K562 treated with DMSO at 1 percent for 48 hours (cell line): ENCODE data around the gene TMOD2. TPM values are rescaled to one million over a fixed set of nuclear protein-coding genes. Genes with fewer than 3 reads are reported as not detected.

Source experiments
- total RNA-seq: library from RNA; unstranded; fragments of 300-600 nt; gene quantifications from 2 replicates; pipeline ENCODE4 v1.2.3, GENCODE V29; 2022; ENCODE audit warnings: low replicate concordance; ENCODE audit errors: extremely low read depth

TMOD2 gene
- not detected in 2 replicates for total RNA-seq

GRCh38 chr15:51750792-51751696 lies at the start of gene TMOD2:
Gene TMOD2 (plus strand): TSS chr15:51751597. CDS start chr15:51766442, 14,845 bp downstream.

GRCh38 chr15:51737522-51738305 lies 13.7 kb upstream of the TMOD2 start, which contains the start of gene LYSMD2:
Gene LYSMD2 (minus strand): TSS chr15:51737655. CDS start chr15:51737622, 33 bp downstream.

GRCh38 chr15:51829376-51830275 lies 78.2 kb downstream of the TMOD2 start, which contains the start of gene TMOD3:
Gene TMOD3 (plus strand): TSS chr15:51829653. CDS start chr15:51862885, 33,232 bp downstream.

Other genes with a start within 250 kb of the TMOD2 start
- gene DMXL2, start 128.8 kb upstream of the TMOD2 start, total RNA-seq = 42.6 TPM in 1 of 2 replicates, not detected in the other
- gene SCG3, start 70.1 kb upstream of the TMOD2 start, total RNA-seq = not detected in 2 replicates
- gene LYSMD2, start 13.9 kb upstream of the TMOD2 start, total RNA-seq = not detected in 2 replicates
- gene TMOD3, start 78.1 kb downstream of the TMOD2 start, total RNA-seq = not detected in 2 replicates
- gene LEO1, start 220.2 kb downstream of the TMOD2 start, total RNA-seq = not detected in 2 replicates